Left renal pelvis (tissue), 4 donors: ENCODE data around the gene MYBPH. TPM values are rescaled to one million over a fixed set of nuclear protein-coding genes. Genes with fewer than 3 reads are reported as not detected.

Experiments
- DNase-seq, 4 donors: peaks; one replicate each; pipeline ENCODE4 v3.0.0-alpha.2; 2013; ENCODE audit warnings: low read depth in 4 of 4, low spot score in 3 of 4
- polyA plus RNA-seq, 4 donors: library from polyadenylated mRNA; unstranded; fragments of 120-200 nt; gene quantifications; one replicate each; pipeline ENCODE4 v1.2.1, GENCODE V29; 2013; ENCODE audit not compliant: insufficient read length in 4 of 4

The MYBPH gene
- polyA plus RNA-seq, 4 donors = 0.07 to 0.24 (median 0.16) TPM

GRCh38 chr1:203180611-203181330 lies 5.1 kb upstream of the MYBPH start:
- no peak for DNase-seq

DNA sequence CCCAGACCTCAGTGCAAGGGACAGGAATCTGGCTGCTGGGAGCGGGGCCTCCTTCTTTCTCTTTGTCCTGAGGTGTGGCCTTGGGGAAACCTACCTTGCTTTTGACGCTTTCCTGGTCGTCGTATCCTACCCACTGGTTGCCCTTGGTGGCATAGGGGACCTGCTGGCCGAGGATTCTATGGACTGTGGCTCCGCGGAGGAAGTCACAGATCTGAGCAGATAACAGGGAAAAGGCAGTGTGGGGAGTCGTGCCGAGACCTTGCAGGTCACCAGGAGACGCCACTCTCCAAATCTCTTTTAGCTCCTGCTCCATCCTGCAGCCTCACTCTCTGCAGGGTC lies 4.0 kb upstream of the MYBPH start:
- no peak for DNase-seq

- DNase-seq = no peak
Measured at GRCh38 chr1:203178821-203179666, 3.4 kb upstream of the MYBPH start.

DNA sequence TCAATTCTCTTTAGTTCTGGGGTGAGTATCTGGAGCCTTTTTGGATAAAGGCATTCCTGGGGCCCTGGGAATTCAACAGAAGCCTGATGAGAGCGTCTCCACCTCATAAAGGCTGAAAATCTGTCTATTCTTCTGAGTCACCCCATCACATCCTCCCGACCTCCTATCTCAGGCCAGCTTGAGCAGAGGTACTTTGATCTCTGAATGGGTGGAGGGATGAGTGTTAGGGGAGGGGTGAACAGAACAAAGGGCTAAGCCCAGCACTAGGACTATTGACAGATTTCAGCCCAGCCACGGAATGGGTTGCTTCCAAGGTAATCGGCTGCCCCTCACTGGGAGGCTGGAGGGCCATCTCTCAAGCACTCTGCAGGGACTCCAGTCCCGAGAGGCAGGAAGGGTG lies 2.5 kb upstream of the MYBPH start:
- DNase-seq = no peak

DNA sequence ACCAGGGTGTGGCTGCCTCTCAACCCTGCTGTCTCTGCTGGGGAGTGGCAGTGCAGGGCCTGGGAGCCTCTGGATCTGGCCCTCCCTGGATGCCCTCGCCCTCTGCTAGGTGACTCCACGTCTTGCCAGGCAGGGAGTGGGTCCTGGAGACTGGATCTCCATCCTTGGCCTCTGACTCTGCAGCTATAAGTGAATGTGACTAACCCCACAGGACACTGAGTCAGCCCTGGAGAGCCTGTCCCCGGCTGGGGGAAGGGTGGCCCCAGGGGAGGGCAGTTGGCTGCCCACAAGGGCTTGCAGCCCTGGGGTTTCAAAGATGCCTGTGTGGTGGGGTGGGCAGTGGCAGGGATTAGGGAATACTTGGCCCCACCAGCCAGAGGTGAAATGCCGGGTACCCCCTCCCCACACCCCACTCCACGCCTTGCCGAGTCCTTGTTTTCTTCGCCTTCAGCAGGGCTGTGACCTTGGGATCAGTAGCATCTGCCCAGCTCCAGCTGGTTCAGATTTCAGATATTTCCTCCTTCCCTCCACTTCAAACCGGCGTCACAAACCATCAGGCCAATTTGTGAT lies 1.9 kb upstream of the MYBPH start:
- no peak for DNase-seq

- no peak for DNase-seq
Measured at GRCh38 chr1:203177036-203177405, 1.4 kb upstream of the MYBPH start.

DNA sequence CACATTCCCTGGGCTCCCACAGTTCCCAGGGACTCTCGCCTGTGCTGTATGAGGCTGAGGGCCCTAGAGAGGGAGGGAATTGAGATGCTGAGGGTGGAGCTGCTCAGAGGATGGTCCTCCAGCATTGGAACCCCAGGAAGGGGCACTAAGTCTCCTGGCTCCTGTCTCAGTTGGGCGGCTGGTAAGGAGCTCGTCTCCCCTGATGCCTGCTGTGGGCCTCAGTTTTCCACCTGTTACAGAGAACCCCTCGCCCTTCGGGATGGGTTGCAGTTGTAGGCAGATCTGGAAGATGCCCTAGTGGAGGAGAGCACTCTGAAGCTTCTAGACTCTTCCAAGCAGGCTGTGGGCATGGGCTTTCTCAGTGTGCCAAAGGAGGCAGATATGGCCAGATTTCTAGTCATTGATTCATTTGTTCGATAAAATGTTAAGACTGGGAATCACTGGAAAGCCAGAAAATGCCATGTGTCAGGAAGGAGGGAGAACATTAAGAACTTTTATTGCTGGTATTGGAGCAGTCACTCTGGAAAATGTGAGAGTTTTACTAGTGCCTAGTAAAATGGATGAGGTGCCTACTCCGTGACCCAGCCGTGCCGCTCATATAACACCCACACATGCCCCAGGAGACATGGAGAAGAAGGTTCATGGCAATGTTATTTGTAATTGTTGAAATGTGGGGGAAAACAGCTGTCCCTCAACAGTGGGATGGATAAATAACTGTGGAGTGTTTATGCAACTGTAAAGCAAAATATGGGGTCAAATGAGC lies 828 bp upstream of the MYBPH start:
- DNase-seq = no peak

DNA sequence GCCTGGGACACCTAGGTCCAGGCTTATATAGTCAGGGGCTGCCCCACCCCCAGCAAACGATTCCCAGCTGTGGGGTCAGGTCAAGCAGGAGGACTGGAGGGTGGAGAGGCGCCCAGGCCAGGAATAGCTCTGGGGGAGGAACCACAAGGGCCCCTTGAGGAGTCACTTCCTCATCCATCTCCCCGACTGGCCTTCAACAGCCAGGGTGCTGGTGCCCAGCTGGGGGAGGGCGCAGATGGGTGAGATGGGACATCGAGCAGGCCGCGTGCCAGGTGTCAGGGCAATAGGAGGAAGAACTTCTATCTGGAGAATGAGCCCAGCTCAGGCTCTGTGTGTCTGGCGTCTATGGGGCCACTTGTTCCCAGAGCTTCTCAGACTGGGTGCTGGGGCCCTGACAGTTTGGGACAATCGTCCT lies 208 bp upstream of the MYBPH start:
- DNase-seq = no peak

DNA sequence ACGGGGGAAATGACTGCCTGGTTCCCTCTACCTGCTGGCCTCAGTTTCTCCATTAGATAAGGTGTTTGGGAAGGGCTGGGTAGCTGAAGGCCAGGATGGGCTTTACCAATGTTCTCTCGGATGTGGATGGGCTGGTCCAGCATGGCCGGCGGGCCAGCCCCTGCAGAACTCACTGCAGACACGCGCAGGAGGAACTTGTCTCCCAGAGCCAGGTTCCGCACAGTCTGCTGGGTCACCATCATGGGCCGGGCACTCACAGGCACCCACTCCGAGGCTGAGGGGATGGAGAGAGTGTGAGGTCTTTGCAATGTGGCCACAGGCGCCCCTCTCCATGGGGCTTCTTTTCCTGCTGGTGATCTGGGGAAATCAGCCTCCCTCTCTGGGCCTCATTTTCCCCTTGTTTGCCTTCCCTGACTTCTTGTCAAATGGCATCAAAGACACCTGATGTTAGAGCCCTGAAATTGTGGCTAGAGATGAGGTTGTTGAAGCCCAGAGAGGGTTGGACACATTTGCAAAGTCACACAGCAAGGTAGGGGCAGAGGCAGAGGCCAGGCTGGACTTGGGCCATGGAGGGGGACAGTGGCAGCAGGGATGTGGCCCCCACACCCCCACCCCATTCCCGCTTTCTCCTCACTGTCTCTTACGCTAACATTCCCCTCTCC lies 1.2 kb downstream of the MYBPH start:
- no peak for DNase-seq

GRCh38 chr1:203173566-203173965 lies 2.1 kb downstream of the MYBPH start:
- no peak for DNase-seq

GRCh38 chr1:203173011-203173555 lies 2.5 kb downstream of the MYBPH start:
- DNase-seq = no peak

DNA sequence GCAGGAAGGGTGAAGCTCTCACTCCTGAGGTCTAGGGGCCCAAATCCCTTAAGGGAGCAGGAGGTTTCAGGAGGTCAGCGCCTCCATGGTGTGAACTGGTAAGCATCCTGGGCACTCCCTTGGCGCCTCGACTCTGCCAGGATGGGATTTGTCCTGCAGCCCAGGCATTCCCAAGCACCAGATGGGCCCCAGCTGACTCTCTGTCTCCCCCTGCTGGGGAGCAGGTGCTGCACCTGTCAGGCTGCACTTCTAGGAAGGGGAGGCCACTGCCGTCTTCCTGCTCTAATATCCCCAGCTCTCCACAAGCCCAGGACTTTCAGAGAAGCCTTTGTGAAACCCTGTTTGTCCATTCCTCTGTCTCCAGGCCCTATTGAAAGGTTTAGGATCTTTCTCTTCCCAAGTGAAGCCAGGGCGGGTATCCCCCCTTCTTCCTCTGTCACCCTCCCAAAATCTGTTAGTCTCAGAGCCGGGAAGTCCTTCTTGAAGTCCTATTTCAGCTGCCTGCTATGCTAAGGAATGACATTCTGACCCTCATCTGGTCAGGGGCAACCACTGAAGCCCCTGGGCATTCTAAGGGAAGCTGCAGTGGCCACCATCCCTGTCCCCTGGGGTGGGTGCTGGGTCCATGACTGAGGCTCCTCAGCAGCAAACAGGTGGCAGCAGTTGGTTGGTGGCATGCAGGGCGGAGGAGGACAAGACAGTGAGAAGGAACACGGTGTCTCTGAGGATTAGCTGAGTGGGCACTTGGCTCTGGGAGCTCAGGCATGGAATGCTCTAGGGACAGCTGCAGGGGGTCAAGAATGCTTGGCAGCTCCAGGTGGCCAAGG lies 3.2 kb downstream of the MYBPH start:
- DNase-seq = no peak

DNA sequence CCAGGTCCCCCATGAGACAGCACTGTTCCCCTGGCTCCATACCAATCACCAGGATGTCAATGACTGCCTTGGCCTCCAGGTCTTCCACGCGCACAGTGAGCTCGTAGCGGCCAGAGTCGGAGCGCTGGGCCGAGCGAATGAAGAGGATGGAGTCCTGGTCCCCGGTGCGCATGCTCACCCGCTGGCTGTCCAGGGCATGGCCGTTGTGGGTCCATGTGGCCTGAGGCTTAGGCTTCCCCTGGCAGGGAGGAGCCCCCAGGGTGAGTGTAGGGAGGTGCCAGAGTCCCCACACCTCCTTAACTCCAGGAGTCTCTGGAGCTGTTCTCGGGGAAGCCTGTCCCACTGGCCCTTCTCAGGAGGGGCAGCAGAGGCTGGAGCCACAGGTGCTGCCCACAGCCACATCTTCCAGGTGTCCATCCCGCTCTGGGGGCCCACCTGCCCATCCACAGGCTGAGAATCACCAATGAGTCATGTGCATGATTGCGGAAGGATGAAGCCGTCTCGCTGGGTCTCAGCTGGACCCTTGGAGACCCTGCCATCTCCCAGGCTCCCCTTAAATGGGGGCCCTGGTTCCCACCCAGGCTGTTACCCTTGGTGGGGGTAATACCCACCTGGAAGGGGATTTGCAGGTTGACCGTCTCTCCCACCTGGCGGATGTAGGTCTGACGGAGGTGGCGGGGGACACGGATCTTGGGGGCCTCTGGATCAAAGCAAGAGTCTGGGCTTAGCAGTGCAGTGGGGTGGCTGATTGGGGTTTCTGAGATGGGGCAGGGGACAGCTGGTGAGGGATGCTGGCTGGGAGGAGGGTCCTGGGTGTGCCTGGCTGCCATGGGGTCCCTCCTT lies 4.1 kb downstream of the MYBPH start:
- no peak for DNase-seq

GRCh38 chr1:203170625-203171330 lies 4.8 kb downstream of the MYBPH start:
- no peak for DNase-seq

- DNase-seq = no peak
Measured at GRCh38 chr1:203169770-203170520, 5.7 kb downstream of the MYBPH start.

DNA sequence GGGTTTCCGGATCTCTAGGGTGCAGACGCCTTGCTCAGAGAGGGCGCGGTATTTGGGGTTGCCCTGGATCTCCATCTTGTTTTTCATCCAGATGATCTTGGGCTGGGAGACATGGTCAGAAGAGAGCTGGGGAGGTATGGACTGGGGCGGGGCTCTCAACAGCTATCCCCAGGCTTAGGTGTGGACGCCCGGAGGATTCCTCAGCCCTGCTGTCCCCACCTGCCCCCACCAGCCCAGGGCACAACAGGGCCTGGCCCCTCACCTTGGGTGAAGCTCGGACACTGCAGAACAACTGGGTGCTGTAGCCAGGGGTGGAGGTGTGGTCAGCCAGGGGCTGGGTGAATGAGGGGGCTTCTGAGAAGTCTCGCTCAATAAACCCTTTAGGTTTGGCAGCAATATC lies 6.6 kb downstream of the MYBPH start:
- DNase-seq = no peak

GRCh38 chr1:203168256-203168786 lies 7.3 kb downstream of the MYBPH start:
- no peak for DNase-seq
